Activated CD4-positive, alpha-beta T cell treated with anti-CD3 and anti-CD28 coated beads, Interleukin-2, amount 50 U/mL, for 4 hours (primary cell): ENCODE measurements around the gene ATP2B2.
"Not testable (repeated sequence)": the region's sequence is repeated elsewhere in the genome, so short reads cannot be mapped to it uniquely, and the experiment has no call there.

Source experiments
- DNase-seq, 2 experiments: peaks; one replicate each; pipeline ENCODE4 v3.0.0-alpha.2; 2020

ATP2B2 gene

GRCh38 chr3:10317311-10317960 is 187.9 kb downstream of the ATP2B2 start:
- no peak for DNase-seq

DNA sequence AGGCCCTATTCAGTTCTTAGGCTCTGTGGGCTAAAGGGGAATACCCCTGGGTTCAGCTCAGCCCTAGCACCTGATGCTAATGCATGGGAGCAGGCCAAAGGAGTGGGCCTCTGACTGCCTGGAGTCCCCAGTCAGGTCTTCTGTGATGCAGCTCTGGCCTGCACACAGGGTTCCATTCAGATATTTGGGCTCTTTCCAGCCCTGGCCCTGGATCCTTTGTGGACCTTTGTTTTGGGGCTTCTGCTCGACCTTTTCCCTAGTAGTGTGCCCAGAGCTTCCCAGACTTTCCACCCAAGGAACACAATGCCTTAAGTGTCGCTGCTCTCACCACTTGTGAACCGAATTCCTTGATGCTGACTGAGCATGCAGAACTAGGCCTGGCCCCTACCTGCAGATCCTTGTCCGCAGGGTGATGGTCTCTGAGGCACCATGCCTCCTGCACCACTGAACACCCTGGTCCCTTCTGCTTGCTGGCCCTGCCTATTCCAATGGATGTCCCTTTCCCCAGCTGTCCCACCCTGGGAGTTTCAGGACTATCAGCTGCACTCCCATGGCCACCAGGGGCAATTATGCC is 189.5 kb downstream of the ATP2B2 start:
- DNase-seq = no peak

GRCh38 chr3:10315101-10315500 is 190.3 kb downstream of the ATP2B2 start:
- DNase-seq = no peak

DNA sequence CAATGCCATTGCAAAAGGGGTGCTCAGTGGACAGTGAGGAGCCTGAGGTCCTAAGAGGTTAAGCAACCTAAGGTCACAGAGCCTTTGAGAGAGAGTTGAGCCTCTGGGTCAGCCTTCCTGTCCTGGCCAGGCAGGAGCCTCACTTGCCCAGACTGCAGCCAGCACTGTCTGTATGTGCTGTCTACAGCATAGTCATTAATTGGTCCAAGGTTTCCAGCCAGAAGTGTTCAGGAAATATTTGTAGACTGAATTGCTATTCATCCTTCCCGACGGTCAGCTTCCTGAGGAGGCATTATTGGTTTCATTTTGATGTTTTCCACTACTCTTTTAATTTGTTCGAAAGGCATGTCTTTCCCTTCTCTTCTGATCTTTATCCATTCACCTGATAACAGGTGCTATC is 192.5 kb downstream of the ATP2B2 start:
- DNase-seq = no peak

DNA sequence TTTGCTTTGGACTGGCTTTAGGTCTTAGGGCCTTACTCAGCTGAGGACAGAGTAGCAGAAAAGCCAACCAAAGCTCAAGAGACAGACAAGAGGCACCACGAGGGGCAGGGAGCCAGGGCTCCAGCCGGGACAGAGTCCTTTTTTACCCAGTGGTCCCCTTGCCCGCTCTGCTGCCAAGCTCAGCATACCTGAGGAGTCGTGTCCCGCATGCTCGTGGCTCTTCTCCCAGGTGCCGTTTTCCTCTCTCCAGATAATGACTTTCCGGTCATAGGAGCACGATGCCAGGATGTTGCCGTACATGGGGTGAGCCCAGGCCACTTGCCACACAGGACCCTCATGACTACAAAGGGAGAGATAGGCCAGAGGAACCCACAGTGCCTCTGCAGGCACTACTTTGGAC is 193.0 kb downstream of the ATP2B2 start:
- DNase-seq = no peak

DNA sequence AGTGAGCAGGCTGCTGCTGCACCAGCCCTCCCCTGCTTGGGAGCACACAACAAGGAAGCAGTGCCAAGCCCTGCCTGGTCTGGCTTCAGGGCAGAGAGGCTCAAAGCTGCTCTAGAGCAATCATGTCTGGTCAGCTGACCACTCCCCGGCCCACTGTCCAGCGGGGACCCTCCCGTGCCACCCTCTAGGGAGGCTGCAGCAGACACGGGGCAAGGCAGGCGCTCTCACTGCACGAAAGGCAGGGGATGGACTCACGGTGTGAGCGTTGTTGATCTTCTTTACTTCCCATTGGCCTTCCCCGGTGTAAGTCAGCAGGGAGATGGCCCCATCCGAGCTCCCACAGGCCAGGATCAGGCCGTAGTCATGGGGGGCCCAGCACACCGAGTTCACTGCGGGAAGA is 193.7 kb downstream of the ATP2B2 start:
- no peak for DNase-seq

DNA sequence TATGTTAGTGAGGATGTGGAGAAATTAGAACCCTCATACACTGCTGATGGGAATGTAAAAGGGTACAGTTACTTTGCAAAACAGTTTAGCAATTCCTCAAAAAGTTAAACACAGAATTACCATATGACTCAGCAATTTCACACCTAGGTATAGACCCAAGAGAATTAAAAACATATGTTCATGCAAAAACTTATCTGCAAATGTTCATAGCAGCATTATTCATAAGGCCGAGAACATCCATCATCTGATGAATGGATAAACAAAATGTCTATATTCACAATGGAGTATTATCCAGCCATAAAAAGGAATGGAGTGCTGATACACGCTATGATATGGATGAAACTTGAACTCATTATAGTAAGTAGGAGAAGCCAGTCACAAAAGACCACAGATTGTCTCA is 194.8 kb downstream of the ATP2B2 start:
- no peak for DNase-seq

DNA sequence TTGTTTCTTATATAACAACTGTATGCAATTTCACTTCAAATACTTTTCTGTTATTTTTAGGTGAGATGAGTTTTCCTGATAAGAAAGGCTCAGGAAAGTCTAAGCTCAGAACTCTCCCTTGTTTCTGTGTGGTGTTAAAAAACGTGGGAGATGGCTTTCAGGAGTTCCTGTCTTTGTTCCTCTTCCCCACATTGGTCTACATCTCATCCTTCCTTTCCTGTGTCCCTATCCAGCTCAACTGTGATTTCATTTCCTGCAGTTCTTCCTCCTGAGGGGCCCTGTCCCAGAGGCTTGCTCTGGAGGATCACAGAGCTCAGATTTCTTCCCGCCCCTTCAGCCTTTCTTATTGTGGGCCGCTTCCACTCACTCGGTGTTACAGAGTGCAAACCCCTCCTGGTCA is 195.7 kb downstream of the ATP2B2 start:
- no peak for DNase-seq

DNA sequence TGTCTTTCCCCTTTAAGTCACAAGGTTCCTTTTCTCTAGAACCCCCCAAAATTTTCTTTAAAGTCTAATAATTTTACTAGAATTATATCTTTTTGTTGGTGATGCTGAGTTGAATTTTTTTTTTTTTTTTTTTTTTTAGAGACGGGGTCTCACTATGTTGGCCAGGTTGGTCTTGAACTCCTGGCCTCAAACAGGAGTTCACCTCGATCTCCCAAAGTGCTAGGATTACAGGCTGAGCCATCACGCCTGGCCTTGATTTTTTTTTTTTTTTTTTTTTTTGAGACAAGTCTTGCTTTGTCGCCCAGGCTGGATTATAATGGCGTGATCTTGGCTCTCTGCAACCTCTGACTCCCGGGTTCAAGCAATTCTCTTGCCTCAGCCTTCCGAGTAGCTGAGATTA is 196.7 kb downstream of the ATP2B2 start:
- no peak for DNase-seq

- no peak for DNase-seq
These were observed 199.2 kb downstream of the ATP2B2 start for GRCh38 chr3:10306156-10306555.

DNA sequence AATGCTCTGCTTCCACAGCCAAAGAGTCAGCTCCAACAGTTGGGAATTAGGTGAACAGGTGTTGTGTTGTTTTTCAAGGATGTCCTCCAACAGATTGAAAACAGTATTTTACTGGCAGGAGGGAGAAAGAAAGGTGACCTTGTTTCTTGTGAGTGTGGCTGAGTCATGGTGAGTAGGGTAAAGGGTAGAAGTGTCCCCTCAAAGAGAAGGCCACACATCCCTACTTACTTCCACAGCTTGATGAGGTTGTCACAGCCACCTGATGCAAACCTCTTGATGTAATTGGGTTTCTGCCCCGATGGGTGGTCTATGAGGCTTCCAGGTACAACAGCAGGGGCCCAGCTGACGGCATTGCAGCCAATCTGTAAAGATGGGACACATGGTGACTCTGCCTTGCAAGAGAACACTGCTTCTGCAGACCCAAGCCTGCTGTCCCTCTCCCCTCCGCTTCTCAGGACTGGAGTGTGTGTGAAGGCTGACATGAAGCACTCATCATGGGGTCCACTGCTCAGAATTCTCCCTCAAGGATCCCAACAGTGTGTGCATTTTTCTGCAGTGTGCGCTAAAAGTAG is 200.0 kb downstream of the ATP2B2 start:
- no peak for DNase-seq

GRCh38 chr3:10304905-10305304 is 200.5 kb downstream of the ATP2B2 start:
- DNase-seq = no peak

DNA sequence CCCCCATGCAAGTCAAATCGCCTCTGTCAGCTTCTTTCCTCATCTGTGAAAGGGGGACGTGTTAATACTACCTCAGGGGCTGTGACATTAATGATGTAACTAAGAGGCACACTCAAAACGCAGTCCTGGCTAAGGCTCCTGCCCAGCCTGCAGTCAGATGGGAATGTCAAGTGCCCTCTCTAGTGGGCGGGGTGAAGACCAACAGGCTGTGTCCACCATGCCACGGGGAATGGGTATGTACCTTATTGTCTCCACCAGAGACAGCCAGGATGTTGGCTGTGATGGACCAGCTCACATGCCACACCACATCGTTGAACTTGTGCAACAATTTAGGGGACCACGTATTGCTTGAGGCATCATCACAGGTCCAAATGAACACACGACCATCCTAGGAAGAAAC is 201.6 kb downstream of the ATP2B2 start:
- no peak for DNase-seq

DNA sequence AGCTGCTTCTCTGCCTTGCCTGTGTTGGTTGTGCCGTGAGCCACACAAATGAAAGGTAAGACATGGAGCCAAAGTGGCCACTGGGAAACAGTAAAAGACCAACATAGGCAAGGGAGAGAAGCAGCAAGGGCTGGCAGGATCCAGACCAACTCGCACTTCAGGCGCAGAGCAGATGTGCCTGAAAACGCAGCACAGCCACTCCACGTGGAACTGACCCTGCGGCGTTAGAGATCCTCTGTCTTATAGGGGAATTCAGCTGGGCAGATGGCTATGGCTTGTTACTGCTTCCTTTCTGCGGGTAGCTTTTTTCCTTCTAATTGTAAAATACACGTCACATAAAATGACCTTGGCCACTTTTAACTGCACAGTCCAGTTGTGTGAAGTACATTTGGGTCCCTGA is 202.3 kb downstream of the ATP2B2 start:
- no peak for DNase-seq

DNA sequence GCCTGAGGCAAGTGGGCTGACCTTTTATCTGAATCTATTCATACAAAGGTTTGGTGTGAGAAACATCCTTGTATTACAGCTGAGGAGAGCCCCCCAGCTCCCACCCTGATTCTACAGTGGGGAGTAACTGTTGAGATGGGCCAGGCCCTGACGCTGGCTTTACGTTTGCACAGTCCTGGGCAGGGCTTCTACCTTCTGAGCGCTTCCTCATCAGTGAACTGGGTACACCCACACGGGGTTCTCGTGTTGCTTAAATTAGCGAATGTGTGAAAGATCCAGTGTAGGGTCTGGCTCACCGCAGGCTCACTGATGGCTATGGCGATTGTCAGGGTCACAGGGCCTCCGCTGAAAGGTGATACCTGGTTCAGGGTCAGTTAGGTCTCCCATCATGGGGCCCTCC is 205.3 kb downstream of the ATP2B2 start:
- DNase-seq = no peak

- no peak for DNase-seq
These were observed 205.7 kb downstream of the ATP2B2 start for GRCh38 chr3:10299679-10300078.

GRCh38 chr3:10299175-10299574 is 206.2 kb downstream of the ATP2B2 start:
- no peak for DNase-seq

DNA sequence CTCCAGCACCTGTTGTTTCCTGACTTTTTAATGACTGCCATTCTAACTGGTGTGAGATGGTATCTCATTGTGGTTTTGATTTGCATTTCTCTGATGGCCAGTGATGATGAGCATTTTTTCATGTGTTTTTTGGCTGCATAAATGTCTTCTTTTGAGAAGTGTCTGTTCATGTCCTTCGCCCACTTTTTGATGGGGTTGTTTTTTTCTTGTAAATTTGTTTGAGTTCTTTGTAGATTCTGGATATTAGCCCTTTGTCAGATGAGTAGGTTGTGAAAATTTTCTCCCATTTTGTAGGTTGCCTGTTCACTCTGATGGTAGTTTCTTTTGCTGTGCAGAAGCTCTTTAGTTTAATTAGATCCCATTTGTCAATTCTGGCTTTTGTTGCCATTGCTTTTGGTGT is 207.3 kb downstream of the ATP2B2 start:
- not testable (repeated sequence) for DNase-seq

- no peak for DNase-seq
These were observed 211.3 kb downstream of the ATP2B2 start for GRCh38 chr3:10294030-10294586.

GRCh38 chr3:10292505-10293419 is 212.6 kb downstream of the ATP2B2 start, which contains the start of gene GHRL:
TSS of gene GHRL (minus strand) at chr3:10292947. CDS start at chr3:10290180, 2,767 bp downstream.
- DNase-seq = no peak

GRCh38 chr3:10291641-10292040 is 213.7 kb downstream of the ATP2B2 start:
- no peak for DNase-seq

DNA sequence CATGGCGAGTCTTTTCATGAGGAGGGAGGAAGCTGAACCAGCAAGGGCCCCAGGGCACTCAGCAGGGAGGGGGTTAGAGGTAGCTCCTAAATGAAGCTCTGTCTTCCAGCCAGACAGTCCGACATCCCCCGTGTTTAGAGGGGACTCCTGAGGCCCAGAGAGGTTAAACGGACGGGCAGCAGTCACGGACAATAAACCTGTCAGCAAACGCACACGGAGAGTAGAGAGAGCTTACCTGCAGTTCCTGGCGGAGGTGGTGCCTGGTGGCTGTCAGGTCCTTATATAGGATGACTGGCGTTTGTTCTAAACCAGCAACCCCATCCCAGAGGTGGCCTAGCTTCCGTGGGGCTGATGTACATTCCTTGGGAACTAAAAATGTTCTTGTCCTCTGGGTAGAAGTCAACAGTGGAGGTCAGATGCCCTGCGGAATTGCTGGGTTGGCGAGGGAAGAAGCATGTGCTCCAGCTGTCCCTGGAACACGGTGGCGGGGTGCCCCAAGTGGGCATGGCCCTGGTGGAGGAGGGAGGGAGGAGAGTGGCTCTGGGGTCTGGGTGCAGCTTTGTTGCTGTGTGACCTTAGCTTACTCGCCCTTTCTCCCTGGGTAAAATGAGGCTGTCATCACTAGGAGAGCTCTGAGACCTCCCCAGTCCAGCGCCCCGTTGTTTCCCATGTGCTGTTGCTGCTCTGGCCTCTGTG is 214.8 kb downstream of the ATP2B2 start:
- DNase-seq = no peak
